ENCODE results near the gene CNIH1. TPM values are rescaled to one million over a fixed set of nuclear protein-coding genes. Genes with fewer than 3 reads are reported as not detected.
"Not testable (repeated sequence)": the region's sequence is repeated elsewhere in the genome, so short reads cannot be mapped to it uniquely, and the experiment has no call there.

The CNIH1 gene
- total RNA-seq, 4 donors from 2014 or later: 95.1 to 204 (median 164) TPM

DNA sequence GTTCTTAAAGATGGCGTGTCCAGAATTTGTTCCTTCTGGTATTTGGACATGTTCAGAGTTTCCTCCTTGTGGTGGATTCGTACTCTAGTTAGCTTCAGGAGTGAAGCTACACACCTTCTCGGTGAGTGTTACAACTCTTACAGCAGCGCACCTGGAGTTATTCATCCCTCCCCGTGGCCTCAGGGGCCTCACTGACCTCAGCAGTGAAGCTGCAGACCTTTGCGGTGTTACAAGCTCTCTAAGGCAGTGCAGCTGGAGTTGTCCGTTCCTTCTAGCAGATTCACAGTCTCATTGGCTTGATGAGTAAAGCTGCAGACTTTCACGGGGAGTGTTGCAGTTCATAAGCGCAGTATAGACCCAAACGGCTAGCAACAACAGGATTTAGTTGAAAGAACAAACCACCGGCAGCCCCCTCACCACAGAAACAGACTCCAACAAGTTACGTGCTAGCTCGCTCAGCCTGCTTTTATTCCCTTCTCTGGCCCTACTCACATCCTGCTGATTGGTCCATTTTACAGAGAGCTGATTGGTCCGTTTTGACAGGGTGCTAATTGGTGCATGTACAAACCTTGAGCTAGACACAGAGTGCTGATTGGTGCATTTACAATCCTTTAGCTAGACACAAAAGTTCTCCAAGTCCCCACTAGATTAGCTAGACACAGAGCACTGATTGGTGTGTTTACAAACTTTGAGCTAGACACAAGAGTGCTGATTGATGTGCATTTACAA, 48.9 kb downstream of the CNIH1 start:
- WGBS, 2 donors: 80 to 83% methylated on average over 9 to 14 of the region's 14 CpGs
- intact Hi-C loops (cut with DNase I): no loop called here

DNA sequence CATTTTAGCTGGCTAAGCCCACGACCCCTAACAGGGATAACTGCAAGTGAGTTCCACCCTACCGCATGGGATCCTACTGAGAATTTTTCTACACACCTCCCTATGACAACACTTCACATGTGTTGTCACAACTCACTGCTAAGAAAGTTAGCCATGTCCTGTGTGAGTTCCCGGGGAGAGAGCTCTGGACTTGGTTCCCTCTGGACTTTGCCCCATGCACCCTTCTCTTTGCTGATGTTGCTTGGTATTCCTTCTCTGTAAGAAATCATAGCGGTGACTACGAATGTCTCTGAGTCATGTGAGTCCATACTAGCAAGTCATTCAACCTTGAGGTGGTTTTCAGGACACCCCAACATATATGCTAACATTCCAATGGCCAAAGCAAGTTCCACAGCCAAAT, 53.8 kb downstream of the CNIH1 start:
- Histone ChIP-seq H3K36me3 (no peaks in the 10 kb centered on the region), H3K9me3 (no peaks in the 10 kb centered on the region), H3K27ac (no peak overlapping the region), H3K27me3 (peaks cover 0 to 48% (median 0%) of the 10 kb centered on the region in 4 donors), H3K4me1 (no peaks in the 10 kb centered on the region), H3K4me3 (no peak overlapping the region)
- TF ChIP-seq, protein P1, sequence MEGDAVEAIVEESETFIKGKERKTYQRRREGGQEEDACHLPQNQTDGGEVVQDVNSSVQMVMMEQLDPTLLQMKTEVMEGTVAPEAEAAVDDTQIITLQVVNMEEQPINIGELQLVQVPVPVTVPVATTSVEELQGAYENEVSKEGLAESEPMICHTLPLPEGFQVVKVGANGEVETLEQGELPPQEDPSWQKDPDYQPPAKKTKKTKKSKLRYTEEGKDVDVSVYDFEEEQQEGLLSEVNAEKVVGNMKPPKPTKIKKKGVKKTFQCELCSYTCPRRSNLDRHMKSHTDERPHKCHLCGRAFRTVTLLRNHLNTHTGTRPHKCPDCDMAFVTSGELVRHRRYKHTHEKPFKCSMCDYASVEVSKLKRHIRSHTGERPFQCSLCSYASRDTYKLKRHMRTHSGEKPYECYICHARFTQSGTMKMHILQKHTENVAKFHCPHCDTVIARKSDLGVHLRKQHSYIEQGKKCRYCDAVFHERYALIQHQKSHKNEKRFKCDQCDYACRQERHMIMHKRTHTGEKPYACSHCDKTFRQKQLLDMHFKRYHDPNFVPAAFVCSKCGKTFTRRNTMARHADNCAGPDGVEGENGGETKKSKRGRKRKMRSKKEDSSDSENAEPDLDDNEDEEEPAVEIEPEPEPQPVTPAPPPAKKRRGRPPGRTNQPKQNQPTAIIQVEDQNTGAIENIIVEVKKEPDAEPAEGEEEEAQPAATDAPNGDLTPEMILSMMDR (IDR thresholded peaks at IDR 0.05): no peak
- no peak for TF ChIP-seq POLR2A (IDR thresholded peaks at IDR 0.05)
- intact Hi-C loops (cut with DNase I): no loop called here
- WGBS, 2 donors: 93 to 95% methylated on average over 3 to 5 of the region's 5 CpGs
- DNase-seq: no peak

More for the DNA sequence above, 48.9 kb downstream of the CNIH1 start:
- TF ChIP-seq POLR2A (IDR thresholded peaks at IDR 0.05): no peak
- TF ChIP-seq, protein P1 (IDR thresholded peaks at IDR 0.05): no peak
- Histone ChIP-seq H3K36me3 (no peaks in the 10 kb centered on the region), H3K9me3 (no peaks in the 10 kb centered on the region), H3K4me1 (peaks cover 1 to 9% (median 6%) of the 10 kb centered on the region in 3 donors), H3K4me3 (no peak overlapping the region), H3K27ac (no peak overlapping the region), H3K27me3 (peaks cover 0 to 30% (median 0%) of the 10 kb centered on the region in 4 donors)
- no peak for DNase-seq

DNA sequence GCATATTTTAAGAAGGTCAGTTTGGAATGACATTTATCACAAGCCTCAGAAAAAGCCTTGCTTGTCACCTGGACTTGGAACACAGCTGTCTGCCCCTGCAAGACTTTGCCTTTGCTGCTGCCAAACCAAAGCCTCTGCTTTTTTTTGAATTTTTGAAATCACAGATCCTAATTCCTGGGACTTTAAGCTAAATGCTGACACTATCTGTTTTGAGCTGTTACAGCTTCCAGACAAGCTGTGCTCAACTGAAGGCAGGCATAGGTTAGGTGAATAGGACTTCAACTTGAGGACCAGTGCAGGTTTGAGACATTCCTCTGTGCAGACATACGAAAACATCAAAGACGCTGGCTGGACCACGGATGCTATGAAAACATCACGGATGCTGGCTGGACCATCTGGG, 55.6 kb downstream of the CNIH1 start:
- TF ChIP-seq, protein P1 (IDR thresholded peaks at IDR 0.05): no peak
- TF ChIP-seq POLR2A (IDR thresholded peaks at IDR 0.05): no peak
- WGBS, 2 donors: 87 to 92% methylated on average over 3 of the region's 4 CpGs
- intact Hi-C loops (cut with DNase I): no loop called here
- Histone ChIP-seq H3K27me3 (peaks cover 0 to 33% (median 0%) of the 10 kb centered on the region in 4 donors), H3K36me3 (no peaks in the 10 kb centered on the region), H3K4me3 (no peak overlapping the region), H3K27ac (no peak overlapping the region), H3K9me3 (no peaks in the 10 kb centered on the region), H3K4me1 (no peaks in the 10 kb centered on the region)
- DNase-seq: no peak

DNA sequence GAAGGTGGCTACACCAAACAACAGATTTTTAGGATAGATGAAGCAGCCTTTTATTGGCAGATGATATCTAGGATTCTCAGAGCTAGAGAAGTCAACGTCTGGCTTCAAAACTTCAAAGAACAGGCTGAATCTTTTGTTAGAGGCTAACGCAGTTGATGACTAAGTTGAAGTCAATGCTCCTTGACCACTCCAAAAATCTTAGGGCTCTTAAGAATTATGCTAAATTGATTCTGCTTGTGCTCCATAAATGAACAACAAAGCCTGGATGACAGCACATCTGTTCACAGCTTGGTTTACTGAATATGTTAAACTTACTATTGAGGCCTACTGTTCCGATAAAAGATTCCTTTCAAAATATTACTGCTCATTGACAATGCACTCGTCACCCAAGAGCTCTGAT, 57.3 kb downstream of the CNIH1 start:
- 80 to 90% methylated on average over 4 of the region's 4 CpGs for WGBS, 2 donors
- no peak for TF ChIP-seq POLR2A (IDR thresholded peaks at IDR 0.05)
- TF ChIP-seq, protein P1 (IDR thresholded peaks at IDR 0.05): no peak
- no peak overlapping the region for H3K4me3 ChIP-seq
- H3K27me3 ChIP-seq: peaks cover 0 to 31% (median 0%) of the 10 kb centered on the region in 4 donors
- intact Hi-C loops (cut with DNase I): no loop called here
- H3K4me1 ChIP-seq: no peaks in the 10 kb centered on the region
- H3K9me3 ChIP-seq: no peaks in the 10 kb centered on the region
- DNase-seq: no peak
- H3K27ac ChIP-seq: no peak overlapping the region
- H3K36me3 ChIP-seq: no peaks in the 10 kb centered on the region

DNA sequence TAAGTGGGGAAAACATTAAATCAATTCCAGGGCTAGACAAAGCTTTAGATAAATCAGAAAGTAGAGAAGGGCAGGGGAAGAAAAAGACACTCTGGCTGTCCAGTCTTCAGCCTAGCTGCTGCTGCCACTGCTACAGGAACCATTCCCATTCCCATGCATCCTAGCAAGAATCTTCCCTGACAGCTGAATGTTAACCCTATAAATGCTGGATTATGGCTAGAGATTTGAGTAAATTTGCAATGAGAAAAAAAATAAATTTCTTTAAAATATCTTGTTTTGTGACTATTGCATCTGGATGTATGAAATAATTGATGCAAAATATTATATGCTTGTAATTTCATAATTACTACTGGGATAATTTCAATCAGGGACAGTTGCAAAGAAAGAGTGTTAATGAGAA, 59.4 kb downstream of the CNIH1 start:
- no peak overlapping the region for H3K27ac ChIP-seq
- H3K9me3 ChIP-seq: no peaks in the 10 kb centered on the region
- peaks cover 0 to 37% (median 0%) of the 10 kb centered on the region in 4 donors for H3K27me3 ChIP-seq
- intact Hi-C loops (cut with DNase I): no loop called here
- no peak for DNase-seq
- no peaks in the 10 kb centered on the region for H3K36me3 ChIP-seq
- no peaks in the 10 kb centered on the region for H3K4me1 ChIP-seq
- H3K4me3 ChIP-seq: no peak overlapping the region
- no peak for TF ChIP-seq POLR2A (IDR thresholded peaks at IDR 0.05)
- TF ChIP-seq, protein P1 (IDR thresholded peaks at IDR 0.05): no peak

DNA sequence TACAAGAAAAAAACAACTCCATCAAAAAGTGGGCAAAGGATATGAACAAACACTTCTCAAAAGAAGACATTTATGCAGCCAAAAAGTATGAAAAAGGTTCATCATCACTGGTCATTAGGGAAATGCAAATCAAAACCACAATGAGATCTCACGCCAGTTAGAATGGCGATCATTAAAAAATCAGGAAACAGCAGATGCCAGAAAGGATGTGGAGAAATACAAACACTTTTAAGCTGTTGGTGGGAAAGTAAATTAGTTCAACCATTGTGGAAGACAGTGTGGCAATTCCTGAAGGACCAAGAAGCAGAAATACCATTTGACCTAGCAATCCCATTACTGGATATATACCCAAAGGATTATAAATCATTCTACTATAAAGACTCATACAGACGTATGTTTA, 60.6 kb downstream of the CNIH1 start:
- intact Hi-C loops (cut with DNase I); H3K4me3 ChIP-seq; H3K4me1 ChIP-seq; DNase-seq; H3K27ac ChIP-seq; H3K36me3 ChIP-seq; H3K9me3 ChIP-seq: not testable (repeated sequence)
- 57 to 68% methylated on average over 3 of the region's 3 CpGs for WGBS, 2 donors
- H3K27me3 ChIP-seq: peaks cover 0 to 29% (median 0%) of the 10 kb centered on the region in 4 donors

DNA sequence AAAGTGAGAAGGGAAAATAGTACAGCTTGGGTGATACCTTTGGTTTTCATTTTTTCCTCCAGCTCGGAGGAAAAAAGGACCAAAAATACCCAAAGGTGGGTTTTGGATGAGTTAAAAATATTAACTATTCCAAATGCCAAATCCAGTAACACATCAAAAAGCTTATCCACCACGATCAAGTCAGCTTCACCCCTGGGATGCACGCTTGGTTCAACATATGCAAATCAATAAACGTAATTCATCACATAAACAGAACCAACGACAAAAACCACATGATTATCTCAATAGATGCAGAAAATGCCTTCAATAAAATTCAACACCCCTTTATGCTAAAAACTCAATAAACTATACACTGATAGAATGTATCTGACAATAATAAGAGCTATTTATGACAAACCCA, 62.3 kb downstream of the CNIH1 start:
- intact Hi-C loops (cut with DNase I); H3K4me1 ChIP-seq; DNase-seq; H3K4me3 ChIP-seq; H3K27ac ChIP-seq; H3K9me3 ChIP-seq; H3K36me3 ChIP-seq: not testable (repeated sequence)
- peaks cover 0 to 29% (median 0%) of the 10 kb centered on the region in 4 donors for H3K27me3 ChIP-seq
- 64 to 75% methylated on average over 5 of the region's 5 CpGs for WGBS, 2 donors
